ENCODE results near the gene MRFAP1L1.

GRCh38 chr4:6662591-6662990 lies 47.1 kb downstream of the MRFAP1L1 start:
- TF ChIP-seq CTCF (IDR thresholded peaks at IDR 0.05; ENCODE audit: insufficient read depth, low read length) (no peak), REST (IDR thresholded peaks at IDR 0.05; ENCODE audit: insufficient replicate concordance, low read depth) (no peak), POLR2AphosphoS5 (IDR thresholded peaks at IDR 0.05; ENCODE audit: low read depth) (no peak), GABPA (IDR thresholded peaks at IDR 0.05; ENCODE audit: low read depth) (no peak)
